GM10847 (cell line): ENCODE results near the gene NEDD4L.

ENCODE experiments used
- POLR2A ChIP-seq: IDR thresholded peaks from 2 replicates; pipeline ENCODE4 v1.6.1; 2011; ENCODE audit not compliant: insufficient read length; ENCODE audit errors: extremely low read depth

Gene NEDD4L

DNA sequence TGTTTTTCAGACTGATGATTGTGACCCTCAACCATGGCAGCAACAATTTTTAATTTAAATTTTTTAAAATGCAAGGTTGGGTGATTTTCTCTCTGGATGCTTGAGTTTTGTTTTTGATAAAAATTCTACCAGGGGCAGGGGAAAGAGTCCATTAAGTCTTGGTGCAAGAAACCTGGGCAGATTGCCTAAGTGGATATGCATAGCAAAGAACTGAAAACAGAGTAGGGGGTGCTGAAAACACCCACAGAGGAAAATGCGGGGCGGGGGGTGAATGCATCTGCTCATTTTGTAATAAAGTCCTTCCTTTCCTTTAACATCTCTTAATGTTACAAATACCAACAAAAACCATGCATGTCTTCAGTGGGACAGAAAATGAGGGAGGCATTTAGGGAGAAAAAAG lies 138.0 kb downstream of the NEDD4L start:
- TF ChIP-seq POLR2A: no peak

DNA sequence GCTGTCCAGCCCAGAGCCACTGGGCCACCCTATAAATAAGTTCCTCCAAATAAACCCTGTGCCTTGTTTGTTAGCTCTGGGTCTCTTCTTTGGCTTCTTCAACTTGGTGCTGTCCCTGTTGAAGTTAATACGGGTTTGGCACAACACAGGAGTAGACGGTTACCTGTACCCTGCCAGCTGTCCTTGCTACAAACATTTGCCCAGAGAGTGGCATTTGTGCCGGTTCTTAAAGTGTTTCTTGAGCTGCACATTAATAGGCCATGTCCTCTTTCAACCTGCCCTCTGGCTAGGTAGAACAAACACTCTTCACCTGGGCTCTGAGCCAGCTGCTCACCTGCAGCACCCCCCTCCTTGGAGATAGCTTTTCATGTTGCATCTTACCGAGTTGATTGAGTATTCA lies 139.2 kb downstream of the NEDD4L start:
- no peak for TF ChIP-seq POLR2A

DNA sequence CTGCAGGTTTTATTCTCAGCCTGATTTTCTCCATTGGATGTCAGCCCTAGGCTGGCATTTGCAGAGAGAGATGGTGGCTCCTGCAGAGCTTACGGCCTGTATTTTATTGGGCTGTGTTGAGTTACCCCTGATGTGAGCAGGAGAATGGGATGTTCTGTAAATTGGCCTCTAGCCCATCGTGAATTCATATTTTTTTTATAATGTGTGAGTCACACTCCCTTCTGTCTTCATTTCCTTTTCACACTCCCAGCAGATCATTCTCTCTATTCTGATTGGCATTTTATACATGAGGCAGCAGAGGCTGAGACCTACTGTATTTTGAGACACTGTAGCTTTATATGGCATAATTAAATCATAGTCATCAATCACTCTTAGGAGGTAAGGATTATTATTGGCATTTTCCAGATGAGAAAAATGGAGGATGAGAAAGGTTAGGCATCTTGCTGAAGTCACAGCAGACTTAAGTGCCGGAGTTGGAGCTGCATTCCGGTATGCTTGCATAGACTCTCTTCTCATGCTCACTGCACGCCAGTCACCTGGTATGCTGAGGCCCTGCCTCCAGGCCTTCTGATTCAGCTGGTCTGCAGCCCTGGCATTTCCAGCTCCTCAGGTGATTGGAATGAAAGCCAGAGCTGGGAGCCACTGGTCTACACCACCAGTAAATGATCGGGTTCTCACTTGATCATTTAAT lies 142.4 kb downstream of the NEDD4L start:
- TF ChIP-seq POLR2A: no peak

DNA sequence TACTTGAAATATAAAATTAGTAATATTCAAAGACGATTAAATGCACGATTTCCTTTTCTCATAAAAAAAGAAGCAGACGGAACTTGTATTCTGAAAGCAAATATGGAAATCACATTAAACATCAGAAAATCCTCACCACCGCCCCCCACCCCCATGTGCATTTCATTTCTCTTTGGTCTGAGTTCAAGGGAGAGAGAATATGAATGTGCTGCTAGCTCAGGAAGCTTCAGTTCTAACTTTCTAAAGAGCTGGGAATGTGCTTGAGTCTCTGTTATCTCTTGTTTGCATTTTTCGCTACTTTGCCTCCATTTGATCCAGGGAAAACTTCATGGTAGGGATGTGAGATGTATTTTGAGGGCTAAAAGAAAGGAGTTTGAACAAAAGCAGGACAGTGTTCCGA lies 143.6 kb downstream of the NEDD4L start:
- TF ChIP-seq POLR2A: no peak

DNA sequence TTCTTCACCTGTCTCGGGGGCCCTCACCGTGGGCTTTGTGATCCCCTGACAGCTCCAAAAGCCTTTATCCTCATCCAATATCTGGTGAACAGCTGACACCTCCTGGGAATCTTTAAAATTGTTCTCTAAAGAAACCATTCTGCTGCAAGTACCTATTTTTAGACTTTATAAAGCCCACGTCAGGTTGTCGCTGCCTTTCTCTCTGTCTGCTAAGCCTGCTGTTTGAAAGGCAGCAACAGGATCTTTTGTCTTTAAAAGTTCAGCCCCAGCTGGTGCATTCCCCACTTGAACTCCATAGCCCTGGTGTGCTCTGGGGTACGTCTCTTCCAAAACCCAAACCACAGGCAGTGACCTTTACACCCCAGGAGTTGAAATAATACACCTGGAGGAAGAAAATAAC lies 145.0 kb downstream of the NEDD4L start:
- TF ChIP-seq POLR2A: no peak

DNA sequence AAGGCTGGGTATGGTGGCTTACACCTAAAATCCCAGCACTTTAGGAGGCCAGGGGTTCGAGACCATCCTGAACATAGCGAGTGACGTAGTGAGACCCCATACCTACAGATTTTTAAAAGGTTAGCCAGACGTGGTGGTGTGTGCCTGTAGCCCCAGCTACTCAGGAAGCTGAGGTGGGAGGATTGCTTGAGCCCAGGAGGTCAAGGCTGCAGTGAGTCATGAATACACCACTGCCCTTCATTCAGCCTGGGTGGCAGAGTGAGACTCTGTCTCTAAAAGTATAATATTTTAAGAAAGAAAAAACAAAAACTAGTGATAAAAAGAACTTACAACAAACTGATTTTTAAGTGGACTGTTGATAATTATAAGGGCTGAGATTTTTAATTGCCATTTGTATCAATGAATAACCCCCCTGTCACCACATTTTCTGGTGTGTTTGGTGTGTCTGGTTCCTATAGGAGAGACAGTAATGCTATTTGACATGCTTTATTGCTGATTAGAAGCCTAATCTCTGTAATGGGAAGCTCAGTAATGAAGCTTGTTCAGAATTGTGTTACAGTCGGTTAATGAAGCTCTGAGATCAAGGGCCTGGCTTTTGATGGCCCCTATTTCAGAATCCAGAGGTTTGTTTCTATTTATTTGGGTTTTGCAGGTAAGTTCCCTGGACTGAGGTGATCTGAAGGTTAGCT lies 147.0 kb downstream of the NEDD4L start:
- no peak for TF ChIP-seq POLR2A

DNA sequence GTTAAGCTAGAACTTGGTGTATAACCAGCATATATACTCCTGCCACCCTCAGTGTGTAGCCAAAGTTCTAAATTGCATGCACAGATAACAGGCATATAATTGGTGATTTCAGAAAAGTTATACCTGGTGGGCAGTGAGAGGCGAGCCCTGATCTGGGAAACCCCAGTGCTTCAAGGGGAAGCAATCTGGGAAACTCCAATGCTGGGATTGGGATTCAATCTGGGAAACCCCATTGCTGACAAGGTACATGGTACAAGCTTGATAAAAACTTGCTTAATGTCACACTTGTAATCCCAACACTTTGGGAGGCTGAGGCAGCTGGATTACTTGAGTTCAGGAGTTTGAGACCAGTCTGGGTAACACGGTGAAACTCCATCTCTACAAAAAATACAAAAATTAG lies 147.6 kb downstream of the NEDD4L start:
- TF ChIP-seq POLR2A: no peak

DNA sequence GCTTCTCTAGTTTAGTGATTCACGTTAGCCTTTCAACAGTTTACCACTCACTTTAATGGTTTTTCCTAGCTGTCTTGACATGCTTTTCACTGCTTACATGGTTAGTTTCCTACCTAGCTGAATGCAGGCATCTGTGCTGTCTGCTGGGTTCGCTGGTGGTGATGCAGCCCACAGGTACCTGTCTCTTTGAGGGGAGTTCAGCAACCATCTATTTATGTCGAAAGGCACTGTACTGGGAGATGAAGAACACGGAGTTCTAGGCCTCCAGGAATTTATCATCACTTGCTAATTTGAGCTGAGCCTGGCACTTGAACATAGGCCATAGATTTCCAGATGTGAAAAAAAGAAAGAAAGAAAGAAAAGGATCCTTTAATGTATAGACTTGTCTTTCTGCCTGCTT lies 148.5 kb downstream of the NEDD4L start:
- no peak for TF ChIP-seq POLR2A

DNA sequence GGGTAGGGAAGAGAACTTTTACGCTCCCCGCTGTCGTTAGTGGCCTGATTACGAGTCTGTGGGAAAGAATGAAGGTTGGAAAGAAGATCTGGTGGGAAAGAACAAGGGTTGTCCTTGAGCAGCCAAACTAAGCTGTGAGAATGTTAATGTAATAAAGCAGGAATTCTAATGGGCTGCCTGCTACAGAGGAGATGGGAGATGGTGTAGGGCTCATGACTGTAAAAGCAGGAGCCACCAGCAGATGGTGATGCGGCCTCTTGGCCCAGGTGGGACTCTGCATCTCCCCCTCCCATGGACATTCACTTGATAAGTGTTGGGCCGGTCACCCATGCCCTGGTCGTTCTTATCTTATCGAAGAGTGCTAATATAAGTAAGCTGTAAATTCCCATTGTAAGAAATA lies 150.0 kb downstream of the NEDD4L start:
- TF ChIP-seq POLR2A: no peak

DNA sequence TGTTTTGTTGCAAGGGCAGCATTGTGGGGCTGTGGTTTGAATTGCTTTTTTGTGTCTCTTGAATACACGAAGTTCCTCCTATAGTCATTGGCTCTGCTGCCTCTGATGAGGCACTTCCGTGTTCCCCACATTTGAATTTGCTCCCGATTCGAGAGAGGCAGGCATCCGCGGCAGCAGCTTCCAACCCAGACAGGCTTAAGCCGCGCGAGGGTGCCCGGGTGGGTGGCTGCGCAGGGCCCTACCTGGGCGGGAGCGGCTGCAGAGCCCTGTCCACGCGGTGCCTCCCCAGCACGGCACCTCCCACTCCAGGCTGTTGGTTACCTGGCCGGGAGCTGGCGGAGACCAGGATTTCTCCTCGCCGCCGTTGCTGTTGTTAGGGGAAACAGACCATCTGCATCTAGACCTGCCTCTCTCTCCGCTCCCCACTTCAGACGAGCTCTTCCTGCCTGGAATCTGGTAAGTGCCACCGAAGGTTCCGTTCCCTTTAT lies 151.3 kb downstream of the NEDD4L start:
- TF ChIP-seq POLR2A: no peak

DNA sequence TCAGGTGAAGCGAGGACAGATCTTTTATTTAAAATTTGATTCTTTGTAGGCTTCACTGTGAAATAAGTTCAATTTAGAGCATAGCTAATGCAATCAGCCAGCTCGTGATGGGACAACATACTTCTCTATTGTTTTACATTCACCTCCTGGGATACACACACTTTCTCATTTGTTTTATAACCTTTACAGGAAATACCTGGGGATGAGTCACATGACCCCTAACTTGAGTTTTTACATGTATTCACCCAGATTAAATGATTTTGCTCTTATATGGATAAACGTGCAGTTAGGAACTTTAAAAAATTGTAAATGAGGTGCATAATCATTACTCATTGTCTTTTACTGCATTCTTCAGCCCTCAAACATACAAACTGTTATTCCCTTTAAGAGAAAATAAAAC lies 152.1 kb downstream of the NEDD4L start:
- no peak for TF ChIP-seq POLR2A

DNA sequence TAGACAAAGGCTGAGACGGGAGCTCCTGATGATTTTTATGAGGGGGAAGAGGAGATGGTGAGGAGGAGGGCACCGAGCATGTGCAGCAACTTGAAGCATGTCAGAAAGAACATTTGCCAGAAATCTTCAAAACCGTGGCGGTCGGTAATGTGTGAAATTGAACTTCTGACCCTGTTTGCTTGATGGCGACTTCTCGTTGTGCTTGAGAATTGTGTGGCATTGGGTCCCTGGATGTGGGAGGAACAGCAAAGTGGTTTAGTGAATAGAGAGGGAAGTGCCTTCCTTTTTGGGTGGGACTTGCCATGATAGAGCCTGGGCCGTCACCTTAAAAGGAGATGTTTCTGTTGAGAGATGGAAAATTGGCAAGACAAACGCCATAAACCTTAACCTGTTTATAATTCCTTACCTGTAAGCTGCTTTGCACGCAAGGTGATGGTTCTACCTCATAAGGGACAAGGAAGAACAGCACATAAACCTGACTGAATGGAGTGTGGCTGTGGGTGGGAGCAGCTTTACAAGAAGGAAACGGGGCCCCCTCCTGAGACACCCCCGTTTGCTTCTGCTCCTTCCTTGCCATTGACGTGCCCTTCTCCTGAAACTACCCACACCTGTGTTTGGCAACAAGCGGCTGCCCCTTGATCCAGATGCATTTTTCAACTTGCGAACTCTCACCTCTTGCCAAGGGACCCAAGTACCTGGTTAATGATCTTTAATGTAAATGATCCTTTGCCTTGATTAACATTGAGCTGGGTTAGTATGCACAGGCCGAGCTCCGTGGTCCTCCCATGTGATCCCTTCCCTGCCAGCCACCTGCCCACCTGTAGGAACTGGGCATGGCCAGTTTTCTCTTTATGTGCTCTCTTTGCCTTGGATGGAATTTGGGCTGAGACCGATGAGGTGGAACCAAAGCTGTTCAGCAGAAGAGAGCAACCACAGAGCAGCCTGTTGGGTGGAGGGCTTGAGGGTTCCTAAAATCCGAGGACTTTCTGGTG lies 153.2 kb downstream of the NEDD4L start:
- TF ChIP-seq POLR2A: no peak

DNA sequence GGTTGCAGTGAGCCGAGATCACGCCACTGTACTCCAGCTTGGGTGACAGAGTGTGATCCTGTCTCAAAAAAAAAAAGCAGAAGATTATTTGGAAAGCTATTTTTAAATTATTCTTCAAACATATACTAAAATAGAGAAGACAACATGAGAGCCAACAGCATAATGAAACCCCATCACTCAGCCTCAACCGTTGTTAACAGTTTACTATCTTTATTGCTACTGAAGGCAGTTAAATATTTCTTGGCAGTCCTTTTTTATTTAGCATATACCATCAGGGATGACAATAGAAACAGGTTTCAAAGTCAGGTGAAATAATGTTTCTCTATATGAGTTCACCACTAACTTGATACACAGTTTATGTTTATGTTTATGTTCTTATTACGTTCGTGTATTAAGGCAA lies 157.2 kb downstream of the NEDD4L start:
- no peak for TF ChIP-seq POLR2A

DNA sequence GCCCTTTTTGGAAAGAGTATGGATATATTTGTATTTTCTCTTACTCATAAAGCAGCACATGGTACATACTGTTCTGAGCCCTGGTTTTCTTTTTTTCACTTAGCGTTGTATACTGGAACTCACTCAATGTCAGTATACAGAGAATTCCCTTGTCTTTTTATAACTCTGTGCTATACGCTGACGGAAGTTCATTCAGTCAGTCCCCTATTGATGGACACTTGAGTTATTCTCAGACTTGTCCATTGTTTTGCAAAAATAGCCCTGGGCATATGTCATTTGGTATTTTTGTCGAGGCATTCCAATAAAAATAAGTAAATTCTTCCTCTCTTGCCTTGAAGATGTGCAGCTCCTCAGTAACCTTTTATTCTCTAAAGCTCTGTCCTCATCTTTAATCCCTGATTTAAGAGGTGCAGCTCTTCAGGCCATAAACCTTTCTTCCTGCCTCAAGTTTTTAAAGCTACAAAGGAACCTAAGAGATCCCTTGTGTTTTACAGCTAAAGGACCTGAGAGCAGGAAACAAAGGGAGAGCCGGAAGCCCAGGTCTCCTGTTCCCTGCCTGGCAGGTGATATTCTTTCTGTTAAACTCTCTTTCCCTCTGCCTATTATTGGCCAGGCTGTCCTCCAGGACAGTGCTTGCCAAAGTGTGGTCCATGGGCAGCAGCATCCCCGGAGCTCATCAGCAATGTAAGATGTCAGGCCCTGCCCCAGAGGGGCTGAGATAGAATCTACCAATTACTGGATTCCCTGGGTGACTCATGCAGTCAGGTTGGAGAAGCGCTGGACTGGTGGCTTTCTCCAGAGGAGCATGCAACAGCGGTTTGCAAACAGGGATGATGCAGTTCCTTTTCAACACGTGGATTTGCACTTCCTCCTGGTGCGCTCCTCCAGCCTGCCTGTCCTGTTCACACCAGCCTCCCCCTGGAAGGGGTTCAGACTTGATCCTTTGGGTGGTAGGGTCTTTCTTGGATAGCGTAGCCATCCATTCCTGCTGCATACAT lies 158.0 kb downstream of the NEDD4L start:
- no peak for TF ChIP-seq POLR2A
